GM21528 (cell line): ENCODE measurements around the gene MMUT.
"Not testable (repeated sequence)": the region's sequence is repeated elsewhere in the genome, so short reads cannot be mapped to it uniquely, and the experiment has no call there.

ENCODE experiments used
- ATAC-seq: cut with Tn5 transposase; IDR thresholded peaks from one replicate; pipeline ENCODE4 v1.9.1; 2021; ENCODE audit warnings: mild to moderate bottlenecking, moderate library complexity; ENCODE audit not compliant: unreplicated experiment, low FRiP score

The MMUT gene

DNA sequence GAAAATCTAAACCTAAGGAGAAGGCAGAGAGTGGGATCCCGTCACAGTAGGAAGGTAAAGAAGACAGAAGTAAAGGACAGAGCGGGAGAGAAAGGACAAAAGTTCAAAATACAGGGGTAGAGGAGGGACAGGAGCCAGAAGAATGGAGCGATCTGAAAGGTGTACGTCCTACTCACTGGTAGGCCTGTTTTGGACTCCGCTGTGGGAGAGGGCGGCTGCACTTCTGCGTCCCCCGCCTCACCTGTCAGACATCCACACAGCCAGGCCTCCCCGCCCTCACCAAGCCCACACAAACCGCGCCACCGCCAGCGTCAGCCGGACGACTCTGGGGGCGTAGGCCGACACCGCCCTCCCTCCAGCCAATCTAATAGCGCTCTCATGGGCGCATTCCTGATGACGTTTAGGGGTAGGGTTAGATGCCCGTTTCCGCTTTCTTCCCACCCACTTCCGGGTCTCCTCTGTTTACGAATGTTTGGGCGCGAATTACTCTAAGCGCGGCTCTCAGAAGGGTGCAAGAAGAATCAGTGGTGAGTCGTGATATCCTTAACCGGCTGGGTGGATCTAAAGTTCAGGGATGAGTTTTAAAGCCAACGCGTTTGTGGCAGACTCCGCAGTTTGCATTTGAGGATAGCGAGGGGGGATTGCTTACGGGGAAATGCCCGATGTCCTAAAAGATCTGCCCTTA is at the start of gene MMUT, which contains the start of gene CENPQ:
TSS of gene MMUT (minus strand) at position 327 of the 685 bp plus-strand sequence. CDS start 3,787 bp downstream, outside the sequence.
TSS of gene CENPQ (plus strand) at position 444 of the 685 bp plus-strand sequence. CDS start 6,807 bp downstream, outside the sequence.
- ATAC-seq: peak; percentile 99

DNA sequence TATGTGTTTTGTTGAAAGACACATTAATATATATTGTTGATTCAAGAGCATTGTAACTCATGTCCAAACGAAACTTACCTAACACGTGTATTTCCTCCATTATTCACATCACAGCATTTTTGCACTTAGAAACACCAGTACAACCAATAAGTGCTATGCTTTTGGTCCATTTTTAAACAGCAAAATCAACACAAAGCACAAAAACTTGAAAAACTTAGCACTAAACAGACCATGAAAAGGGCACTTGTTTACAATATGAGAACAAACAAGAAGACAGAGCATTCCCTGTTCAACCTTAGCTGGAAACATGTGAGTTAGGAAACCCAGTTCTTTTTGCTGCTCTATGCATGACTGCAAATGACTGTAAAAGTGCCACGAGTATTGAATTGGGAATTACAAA is 46.3 kb upstream of the MMUT start:
- ATAC-seq: no peak

DNA sequence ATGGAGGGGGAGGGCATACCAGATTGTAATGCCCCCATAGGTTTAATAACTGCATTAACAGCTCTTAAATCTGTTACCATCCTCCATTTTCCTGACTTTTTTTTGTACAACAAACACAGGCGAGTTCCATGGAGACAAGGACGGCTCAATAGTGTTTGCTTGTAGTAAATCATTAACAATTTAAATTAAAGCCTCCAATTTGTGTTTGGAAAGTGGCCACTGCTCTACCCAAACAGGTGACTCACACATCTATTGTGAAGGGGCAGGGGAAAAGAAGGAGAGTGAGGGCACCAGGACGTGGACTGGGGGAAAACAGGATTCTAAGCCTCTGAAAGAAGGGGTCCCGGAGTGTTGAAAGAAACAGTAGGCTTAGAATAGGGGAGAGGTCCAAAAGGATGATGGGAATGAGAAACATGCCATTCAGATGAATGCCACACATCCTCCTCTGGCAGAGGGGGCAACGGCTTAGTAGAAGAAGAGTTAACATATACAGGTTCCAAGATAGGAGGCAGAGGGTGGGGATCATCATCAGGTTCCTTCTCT is 43.6 kb upstream of the MMUT start:
- ATAC-seq: no peak

DNA sequence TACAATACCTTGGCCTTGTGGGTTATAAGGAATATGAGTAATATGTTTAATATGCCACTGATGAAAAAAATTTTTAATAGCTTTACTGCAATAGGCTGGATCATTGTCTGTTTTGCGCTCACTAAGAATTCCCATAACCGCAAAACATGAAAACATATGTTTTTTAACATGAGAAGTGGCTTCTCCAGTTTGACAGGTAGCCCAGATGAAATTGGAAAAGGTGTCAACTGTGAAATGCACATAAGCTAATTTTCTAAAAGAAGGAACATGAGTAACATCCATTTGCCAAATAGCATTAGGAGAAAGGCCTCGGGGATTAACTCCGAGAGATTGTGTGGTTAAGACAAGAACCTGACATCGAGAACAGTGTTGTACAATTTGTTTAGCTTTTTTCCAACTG is 41.6 kb upstream of the MMUT start:
- no peak for ATAC-seq

DNA sequence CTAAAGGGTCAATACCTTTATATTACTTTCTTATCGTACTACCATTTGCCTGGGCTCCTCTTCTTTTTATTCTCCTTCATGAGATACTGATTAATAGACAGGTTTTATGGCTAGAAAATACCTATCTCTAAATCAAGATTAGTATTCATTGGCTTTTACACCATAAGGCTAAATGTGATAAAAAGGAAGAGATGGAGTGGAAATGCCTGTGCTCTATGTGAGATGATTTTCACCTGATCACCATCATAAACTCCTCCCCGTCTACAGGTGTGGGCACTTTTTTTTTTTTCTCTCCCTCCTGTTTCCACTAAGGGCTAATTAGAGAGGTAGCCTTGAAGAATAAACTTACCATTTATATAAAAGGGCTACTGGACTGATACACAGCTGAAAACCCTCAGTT is 36.6 kb upstream of the MMUT start, which contains the start of gene GLYATL3:
TSS of gene GLYATL3 (plus strand) at position 301 of the 400 bp plus-strand sequence. CDS start 12,068 bp downstream, outside the sequence.
- no peak for ATAC-seq

DNA sequence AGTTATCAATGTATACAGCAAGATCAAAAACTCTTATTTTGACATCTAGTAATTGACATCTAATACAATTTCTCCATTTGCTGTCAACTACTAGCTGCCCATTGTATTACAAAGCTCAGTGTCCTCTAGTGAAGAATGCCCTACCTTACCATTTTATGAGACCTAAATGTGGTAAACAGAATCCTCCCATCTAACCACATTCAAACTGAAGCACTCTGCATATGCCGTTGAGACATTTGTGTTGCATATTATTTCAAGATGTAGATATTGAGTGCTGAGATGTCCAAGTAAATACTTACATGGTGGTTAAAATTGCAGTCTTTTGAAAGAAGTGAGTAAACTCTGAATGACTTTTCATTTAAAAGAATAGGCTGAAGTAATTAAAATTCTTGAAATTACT is 36.1 kb upstream of the MMUT start:
- no peak for ATAC-seq

DNA sequence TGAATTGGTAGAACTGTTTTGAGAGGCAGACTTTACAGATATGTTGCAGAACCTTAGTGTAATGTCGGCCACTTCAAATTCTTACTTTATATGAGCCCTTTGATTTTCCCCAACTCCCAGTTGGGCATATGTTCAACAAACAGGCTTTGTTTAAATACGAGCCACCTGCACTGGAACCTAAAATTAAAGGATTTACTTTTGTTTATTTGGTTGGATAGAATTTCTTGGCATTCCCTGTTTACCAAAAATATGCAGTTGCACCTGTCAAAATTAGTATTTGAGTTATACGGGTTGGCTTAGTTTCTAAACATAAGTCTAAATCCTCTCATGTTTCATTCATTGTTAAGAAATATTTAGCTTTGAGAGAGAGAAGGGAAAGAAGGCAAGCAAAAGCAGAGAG is 34.3 kb upstream of the MMUT start:
- ATAC-seq: no peak

DNA sequence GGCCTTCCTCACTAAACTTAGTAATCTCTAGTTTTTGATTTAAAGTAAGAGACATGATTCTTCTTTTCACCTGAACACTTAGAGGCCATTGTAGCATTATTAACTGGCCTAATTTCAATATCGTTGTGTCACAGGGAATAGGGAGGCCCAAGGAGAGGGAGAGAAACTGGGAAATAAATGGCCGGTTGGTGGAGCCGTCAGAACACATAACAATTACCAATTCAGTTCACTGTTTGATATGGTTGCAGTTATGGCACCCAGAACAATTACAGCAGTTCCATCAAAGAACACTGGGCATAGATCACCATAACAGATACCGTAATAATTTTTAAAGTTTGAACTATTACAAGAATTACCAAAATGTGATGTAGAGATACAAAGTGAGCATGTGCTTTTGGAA is 27.6 kb upstream of the MMUT start:
- ATAC-seq: no peak

DNA sequence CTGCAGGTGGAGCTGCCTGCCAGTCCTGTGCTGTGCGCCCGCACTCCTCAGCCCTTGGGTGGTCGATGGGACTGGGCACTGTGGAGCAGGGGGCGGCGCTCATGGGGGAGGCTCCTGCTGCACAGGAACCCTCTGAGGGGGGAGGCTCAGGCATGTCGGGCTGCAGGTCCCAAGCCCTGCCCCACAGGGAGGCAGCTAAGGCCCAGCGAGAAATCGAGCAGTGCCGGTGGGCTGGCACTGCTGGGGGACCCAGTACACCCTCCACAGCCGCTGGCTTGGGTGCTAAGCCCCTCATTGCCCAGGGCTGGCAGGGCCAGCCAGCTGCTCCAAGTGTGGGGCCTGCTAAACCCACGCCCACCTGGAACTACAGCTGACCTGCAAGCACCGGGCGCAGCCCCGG is 20.3 kb upstream of the MMUT start:
- not testable (repeated sequence) for ATAC-seq

DNA sequence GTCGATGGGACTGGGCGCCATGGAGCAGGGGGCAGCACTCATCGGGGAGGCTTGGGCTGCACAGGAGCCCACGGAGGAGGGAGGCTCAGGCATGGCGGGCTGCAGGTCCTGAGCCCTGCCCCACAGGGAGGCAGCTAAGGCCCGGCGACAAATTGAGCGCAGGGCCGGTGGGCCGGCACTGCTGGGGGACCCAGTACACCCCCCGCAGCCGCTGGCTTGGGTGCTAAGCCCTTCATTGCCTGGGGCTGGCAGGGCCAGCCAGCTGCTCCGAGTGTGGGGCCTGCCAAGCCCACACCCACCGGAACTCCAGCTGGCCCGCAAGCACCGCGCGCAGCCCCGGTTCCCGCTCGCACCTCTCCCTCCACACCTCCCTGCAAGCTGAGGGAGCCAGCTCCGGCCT is 18.8 kb upstream of the MMUT start:
- ATAC-seq: not testable (repeated sequence)

DNA sequence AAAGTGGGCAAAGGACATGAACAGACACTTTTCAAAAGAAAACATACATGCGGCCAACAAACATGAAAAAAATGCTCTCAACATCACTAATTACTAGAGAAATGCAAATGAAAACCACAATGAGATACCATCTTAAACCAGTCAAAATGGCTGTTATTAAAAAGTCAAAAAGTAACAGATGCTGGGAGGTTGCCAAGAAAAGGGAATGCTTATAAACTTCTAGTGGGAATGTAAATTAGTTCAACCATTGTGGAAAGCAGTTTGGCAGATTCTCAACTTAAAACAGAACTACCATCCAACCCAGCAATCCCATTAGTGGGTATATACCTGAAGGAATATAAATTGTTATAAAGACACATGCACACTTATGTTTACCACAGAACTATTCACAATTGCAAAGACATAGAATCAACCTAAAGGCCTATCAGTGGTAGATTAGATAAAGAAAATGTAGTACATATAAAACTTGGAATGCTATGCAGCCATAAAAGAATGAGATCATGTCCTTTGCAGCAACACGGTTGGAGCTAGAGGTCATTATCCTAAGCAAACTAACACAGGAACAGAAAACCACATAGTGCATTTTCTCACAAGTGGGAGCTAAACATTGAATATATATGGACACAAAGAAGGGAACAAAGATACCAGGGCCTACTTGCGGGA is 16.4 kb upstream of the MMUT start:
- ATAC-seq: no peak

DNA sequence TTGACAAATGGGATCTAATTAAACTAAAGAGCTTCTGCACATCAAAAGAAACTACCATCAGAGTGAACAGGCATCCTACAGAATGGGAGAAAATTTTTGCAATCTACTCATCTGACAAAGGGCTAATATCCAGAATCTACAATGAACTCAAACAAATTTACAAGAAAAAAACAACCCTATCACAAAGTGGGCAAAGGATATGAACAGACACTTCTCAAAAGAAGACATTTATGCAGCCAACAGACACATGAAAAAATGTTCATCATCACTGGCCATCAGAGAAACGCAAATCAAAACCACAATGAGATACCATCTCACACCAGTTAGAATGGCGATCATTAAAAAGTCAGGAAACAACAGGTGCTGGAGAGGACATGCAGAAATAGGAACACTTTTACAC is 13.5 kb upstream of the MMUT start:
- not testable (repeated sequence) for ATAC-seq

DNA sequence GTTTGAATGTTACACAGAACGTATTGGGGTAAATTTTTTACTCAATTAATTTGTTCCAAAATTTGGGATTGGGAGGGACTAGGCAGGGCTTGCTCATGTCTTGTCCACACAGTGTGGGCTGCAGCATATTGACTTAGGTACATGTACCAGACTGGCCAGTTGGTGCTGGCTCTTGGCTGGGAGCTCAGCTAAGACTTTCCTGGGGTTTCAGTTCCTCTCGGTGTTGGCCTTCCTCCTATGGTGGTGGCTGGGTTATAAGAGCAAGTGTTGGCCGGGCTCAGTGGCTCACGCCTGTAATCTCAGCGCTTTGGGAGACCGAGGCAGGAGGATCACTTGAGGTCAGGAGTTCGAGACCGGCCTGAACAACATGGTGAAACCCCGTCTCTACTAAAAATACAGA is 5.0 kb upstream of the MMUT start:
- ATAC-seq: no peak

DNA sequence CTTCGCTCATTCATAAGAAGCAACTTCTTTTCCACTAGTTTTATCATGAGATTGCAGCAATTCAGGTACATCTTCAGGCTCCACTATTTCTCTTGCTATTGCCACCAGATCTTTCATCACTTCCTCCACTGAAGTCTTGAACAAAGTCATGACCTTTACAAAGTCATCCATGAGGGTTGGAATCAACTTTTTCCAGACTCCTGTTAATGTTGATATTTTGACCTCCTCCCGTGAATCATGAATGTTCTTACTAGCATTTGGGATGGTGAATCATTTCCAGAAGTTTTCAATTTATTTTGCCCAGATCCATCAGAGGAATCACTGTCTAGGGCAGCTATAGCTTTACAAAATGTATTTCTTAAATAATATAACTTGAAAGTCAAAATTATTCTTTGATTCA is 1.6 kb upstream of the MMUT start:
- ATAC-seq: no peak

DNA sequence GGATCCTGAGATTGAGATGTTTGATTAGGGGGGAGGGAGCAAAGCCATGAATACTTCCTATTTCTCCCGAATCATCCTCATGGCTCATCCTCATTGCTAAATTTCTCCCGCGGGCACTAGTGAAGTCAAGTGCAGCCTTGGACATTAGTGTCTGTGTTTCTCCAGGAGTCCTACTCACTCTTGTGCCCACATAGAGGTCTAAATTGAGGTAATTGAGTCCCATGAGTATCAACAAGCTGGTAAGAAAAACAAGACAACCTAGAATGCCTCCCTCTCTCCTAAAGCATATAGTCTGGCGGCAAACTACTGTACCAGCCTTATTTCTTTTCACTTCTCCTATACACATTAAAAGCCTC is 537 bp upstream of the MMUT start:
- ATAC-seq: peak; percentile 0

DNA sequence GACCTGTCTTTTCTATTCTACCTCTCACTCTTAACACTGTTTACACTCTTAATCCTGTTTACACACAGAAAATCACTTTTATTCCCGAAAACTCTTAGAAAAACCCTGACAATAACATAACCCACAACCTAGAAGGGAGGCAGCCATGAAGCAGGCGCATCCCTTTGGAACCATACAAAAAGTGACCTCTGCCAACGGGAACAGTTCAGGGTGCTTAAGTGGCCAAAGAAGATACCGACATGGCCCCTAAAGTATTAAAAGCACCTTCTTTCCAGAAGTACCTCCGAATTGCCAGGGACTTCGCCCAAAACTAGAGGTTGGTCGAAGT is 490 bp downstream of the MMUT start:
- peak; percentile 27 for ATAC-seq

DNA sequence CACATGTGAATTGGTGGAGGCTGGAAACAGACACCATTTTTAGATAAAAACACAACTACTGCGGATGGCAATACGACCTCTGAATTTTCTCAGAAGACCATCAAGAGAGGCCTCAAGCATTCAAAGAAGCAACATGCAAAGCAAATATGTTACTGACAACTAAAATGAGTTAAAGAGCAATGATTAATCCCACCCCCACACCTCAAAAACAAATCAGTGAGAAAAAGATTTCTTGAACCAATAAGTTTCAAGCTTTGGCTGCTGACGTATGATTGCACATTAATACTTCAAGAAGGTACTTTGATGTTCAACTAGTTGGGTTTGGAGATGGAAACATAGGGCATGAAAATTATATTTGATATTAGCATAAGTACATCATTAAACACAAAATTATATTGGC is 982 bp downstream of the MMUT start:
- ATAC-seq: no peak

DNA sequence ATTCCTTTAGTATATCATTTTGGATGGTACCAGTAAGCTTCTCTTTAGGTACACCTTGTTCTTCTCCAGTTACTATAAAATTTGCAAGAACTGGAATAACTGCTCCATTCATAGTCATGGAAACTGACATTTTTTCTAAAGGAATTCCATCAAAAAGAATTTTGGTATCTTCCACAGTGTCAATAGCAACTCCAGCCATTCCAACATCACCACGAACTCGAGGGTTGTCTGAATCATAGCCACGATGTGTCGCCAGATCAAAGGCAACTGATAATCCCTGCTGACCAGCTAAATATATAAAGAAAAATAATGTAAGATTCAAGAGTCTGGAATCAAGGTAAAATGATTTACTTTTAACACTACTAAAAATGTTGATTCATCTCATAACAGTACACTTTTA is 5.3 kb downstream of the MMUT start:
- no peak for ATAC-seq

DNA sequence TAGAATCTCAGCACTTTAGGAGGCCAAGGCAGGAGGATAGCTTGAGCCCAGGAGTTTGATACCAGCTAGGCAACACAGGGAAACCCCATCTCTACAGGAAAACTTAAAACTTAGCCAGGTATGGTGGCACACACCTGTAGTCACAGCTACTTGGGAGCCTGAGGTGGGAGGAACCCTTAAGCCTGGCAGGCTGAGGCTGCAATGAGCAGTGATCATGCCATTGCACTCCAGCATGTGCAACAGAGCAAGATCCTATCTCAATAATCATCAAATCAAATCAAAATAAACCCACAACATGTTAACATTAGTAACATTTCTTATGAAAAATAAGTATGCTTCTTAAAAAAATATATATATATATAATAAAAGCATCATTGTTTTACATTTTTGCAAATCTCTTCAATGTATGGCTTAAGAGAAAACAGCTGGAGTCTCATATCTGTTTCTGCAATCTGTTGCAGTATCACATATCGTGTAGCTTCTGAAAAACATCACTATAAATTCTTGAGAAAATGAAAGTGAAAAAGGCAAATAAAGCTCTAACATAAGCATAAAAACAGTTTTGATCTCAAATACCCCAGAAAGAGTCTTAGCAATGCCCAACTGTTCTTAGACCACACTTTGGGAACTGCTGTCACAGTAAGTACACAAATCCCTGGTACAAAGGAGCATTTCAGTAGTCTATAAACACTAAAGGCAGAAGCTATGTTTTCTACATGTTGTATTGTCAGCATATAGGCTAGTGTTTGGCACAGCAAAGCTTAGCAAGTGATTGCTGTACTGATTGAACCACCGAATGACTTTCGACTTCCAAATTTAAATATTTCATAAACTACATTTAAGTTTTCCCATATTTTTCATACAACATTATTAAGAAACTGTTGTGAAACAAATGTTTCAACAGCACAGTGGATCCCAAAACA is 8.0 kb downstream of the MMUT start:
- peak; percentile 86 for ATAC-seq

DNA sequence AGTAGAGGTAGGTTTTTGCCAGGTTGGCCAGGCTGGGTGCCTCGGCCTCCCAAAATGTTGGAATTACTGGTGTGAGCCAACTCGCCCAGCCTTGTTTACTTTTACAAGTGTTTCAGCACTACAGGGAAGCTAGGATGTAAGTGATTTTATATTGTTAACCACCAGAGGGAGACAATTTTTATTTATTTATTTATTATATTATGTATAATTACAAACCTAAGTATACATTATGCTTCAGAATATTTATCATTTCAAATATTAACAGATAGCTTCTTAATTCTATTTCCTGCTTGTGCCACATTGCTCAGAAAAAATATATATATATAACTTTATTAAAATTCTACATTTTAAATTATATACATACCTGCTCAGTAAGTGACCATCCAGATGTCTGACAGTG is 9.8 kb downstream of the MMUT start:
- ATAC-seq: no peak

DNA sequence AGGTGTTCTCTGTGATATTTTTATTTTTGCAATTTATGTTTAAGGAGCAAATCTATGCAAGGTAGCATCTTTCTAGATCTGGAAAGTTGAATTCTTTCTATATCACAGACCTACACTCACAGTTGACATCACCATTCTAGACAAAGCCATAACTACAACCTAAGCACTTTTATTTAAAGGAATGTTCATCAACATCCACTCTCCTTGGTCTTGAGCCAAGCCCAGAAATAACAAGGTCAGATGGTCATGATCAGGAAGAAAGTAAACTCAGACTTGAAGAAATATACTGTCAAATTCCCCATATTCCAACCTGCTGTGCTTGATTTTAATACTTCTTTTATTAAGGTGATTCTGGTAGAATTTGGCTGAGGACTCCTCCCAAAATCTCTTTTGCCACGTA is 32.2 kb downstream of the MMUT start:
- no peak for ATAC-seq
